IMR-90 (cell line): ENCODE results near the gene RTF1. TPM values are rescaled to one million over a fixed set of nuclear protein-coding genes. Genes with fewer than 3 reads are reported as not detected.

Experiments
- ATAC-seq: fragments of 200-7000 bp; cut with Tn5 transposase; 2 replicates; pipeline ENCODE4 v1.9.1; 2020; ENCODE audit warnings: low read depth, mild to moderate bottlenecking, moderate library complexity
- BruUV-seq: library from RNA; stranded (reverse); fragments of 400-500 nt; replicated peaks from 2 replicates; lab custom pipeline; 2021; lab: Mats Ljungman, UMichigan
- CTCF ChIA-PET: fragments of 300-600 bp; formaldehyde crosslinking; extraction: SDS; loops from one replicate; lab custom pipeline; 2021; ENCODE audit warnings: antibody characterized with exemption; lab: Yijun Ruan, JAX
- POLR2A ChIA-PET: fragments of 300-600 bp; sonication (Branson Sonifier 250); formaldehyde crosslinking; loops from one replicate; lab custom pipeline; 2022; ENCODE audit warnings: antibody characterized with exemption; ENCODE audit not compliant: unreplicated experiment; lab: Charles Lee
- DNase-seq: peaks from one replicate; pipeline ENCODE4 v3.0.0; 2013
- H2AFZ ChIP-seq: replicated peaks from 2 replicates; pipeline ENCODE3; 2013; ENCODE audit warnings: low read length, mild to moderate bottlenecking; ENCODE audit not compliant: poor library complexity
- H2AK5ac ChIP-seq: 2 replicates; pipeline ENCODE4 v1.6.1; 2013; ENCODE audit warnings: low read depth, low read length, inconsistent platforms
- H2AK9ac ChIP-seq: replicated peaks from 2 replicates; pipeline ENCODE3; 2013; ENCODE audit warnings: mild to moderate bottlenecking, low read depth, low read length, moderate library complexity; ENCODE audit not compliant: poor library complexity
- H2BK120ac ChIP-seq: 2 replicates; pipeline ENCODE4 v1.6.1; 2013; ENCODE audit warnings: low read depth, low read length, inconsistent platforms
- H2BK15ac ChIP-seq: 3 replicates; pipeline ENCODE4 v1.6.1; 2013; ENCODE audit warnings: low read depth, low read length, inconsistent platforms
- H2BK20ac ChIP-seq: 2 replicates; pipeline ENCODE4 v1.6.1; 2013; ENCODE audit warnings: low read depth, mild to moderate bottlenecking, inconsistent platforms, low read length, moderate library complexity
- H2BK5ac ChIP-seq: 2 replicates; pipeline ENCODE4 v1.6.1; 2013; ENCODE audit warnings: mild to moderate bottlenecking, low read depth, low read length, inconsistent platforms; ENCODE audit not compliant: poor library complexity, severe bottlenecking
- H3K14ac ChIP-seq: replicated peaks from 2 replicates; pipeline ENCODE4 v1.6.1; 2013; ENCODE audit warnings: low read depth, low read length, inconsistent platforms
- H3K18ac ChIP-seq: 2 replicates; pipeline ENCODE4 v1.6.1; 2013; ENCODE audit warnings: low read depth, low read length, control low read depth
- H3K23ac ChIP-seq: 2 replicates; pipeline ENCODE4 v1.6.1; 2013; ENCODE audit warnings: low read depth, low read length, inconsistent platforms
- H3K27ac ChIP-seq: 2 replicates; pipeline ENCODE4 v1.5.1; 2013; ENCODE audit warnings: mild to moderate bottlenecking, control low read depth, low read length; ENCODE audit not compliant: insufficient read depth
- H3K27me3 ChIP-seq: 2 replicates; pipeline ENCODE4 v1.6.1; 2013; ENCODE audit warnings: low read length; ENCODE audit not compliant: control insufficient read depth, insufficient read depth
- H3K36me3 ChIP-seq: 2 replicates; pipeline ENCODE4 v1.6.1; 2013; ENCODE audit warnings: low read length, mixed read lengths; ENCODE audit not compliant: control insufficient read depth, insufficient read depth
- H3K4ac ChIP-seq: 2 replicates; pipeline ENCODE4 v1.6.1; 2013; ENCODE audit warnings: low read depth, low read length, inconsistent platforms
- H3K4me1 ChIP-seq: 2 replicates; pipeline ENCODE4 v1.6.1; 2013; ENCODE audit warnings: low read length, mixed read lengths; ENCODE audit not compliant: control insufficient read depth, insufficient read depth
- H3K4me2 ChIP-seq: 2 replicates; pipeline ENCODE4 v1.6.1; 2013; ENCODE audit warnings: low read depth, mild to moderate bottlenecking, control low read depth, low read length, moderate library complexity
- H3K4me3 ChIP-seq: 2 replicates; pipeline ENCODE4 v1.5.1; 2013; ENCODE audit warnings: low read depth, mild to moderate bottlenecking, control low read depth, low read length, moderate library complexity; ENCODE audit not compliant: insufficient read depth
- H3K56ac ChIP-seq: 2 replicates; pipeline ENCODE4 v1.6.1; 2013; ENCODE audit warnings: low read length, inconsistent platforms; ENCODE audit not compliant: insufficient read depth; ENCODE audit errors: extremely low read depth
- H3K79me1 ChIP-seq, 2 experiments: 2 replicates each; pipeline ENCODE4 v1.6.1; 2013; ENCODE audit warnings: low read length in 2 of 2, inconsistent platforms in 1 of 2, low read depth in 1 of 2
- H3K9ac ChIP-seq: 2 replicates; pipeline ENCODE4 v1.6.1; 2013; ENCODE audit warnings: low read depth, low read length, control low read depth
- H3K9me1 ChIP-seq: 2 replicates; pipeline ENCODE4 v1.6.1; 2013; ENCODE audit warnings: low read length, inconsistent platforms; ENCODE audit not compliant: insufficient read depth
- H3K9me3 ChIP-seq: 2 replicates; pipeline ENCODE4 v1.6.1; 2013; ENCODE audit warnings: low read length; ENCODE audit not compliant: control insufficient read depth, insufficient read depth
- H4K20me1 ChIP-seq: 2 replicates; pipeline ENCODE4 v1.6.1; 2013; ENCODE audit warnings: low read length, inconsistent platforms; ENCODE audit not compliant: insufficient read depth
- H4K5ac ChIP-seq: 2 replicates; pipeline ENCODE4 v1.6.1; 2013; ENCODE audit warnings: mild to moderate bottlenecking, low read depth, low read length, control low read depth
- H4K8ac ChIP-seq, 2 experiments: 2 replicates each; pipeline ENCODE4 v1.6.1; 2013; ENCODE audit warnings: low read depth in 2 of 2, low read length in 2 of 2, control low read depth in 1 of 2, inconsistent platforms in 1 of 2
- H4K91ac ChIP-seq: 2 replicates; pipeline ENCODE4 v1.6.1; 2013; ENCODE audit warnings: low read depth, low read length, inconsistent platforms; ENCODE audit not compliant: insufficient read depth
- BHLHE40 ChIP-seq: fragments of 150-350 bp; IDR thresholded peaks from 2 replicates; pipeline ENCODE4 v1.6.1; 2016; ENCODE audit warnings: mild to moderate bottlenecking, low read depth, low read length
- RAD21 ChIP-seq: IDR thresholded peaks from 2 replicates; pipeline ENCODE4 v1.6.1; 2012; ENCODE audit warnings: low read length, improper control_type of control experiment
- USF2 ChIP-seq: fragments of 150-350 bp; IDR thresholded peaks from 2 replicates; pipeline ENCODE4 v1.6.1; 2017; ENCODE audit warnings: mild to moderate bottlenecking, antibody characterized with exemption, low read length, low read depth
- WGBS, 2 experiments: methylation state at CpG; one replicate each; pipeline versions ENCODE4 v1.1.5 to v1.1.7; 2013; ENCODE audit warnings: missing lambda C conversion rate in 2 of 2; ENCODE audit not compliant: insufficient read length in 1 of 2; ENCODE audit errors: extremely low coverage in 2 of 2; 5-methylcytosine and 5-hydroxymethylcytosine counted together
- dilution Hi-C: fragments of 300-500 bp; cut with HindIII; formaldehyde crosslinking; loops from one replicate; pipeline ENCODE4 v1.14.3; 2018; ENCODE audit warnings: low sequenced_read_pairs; ENCODE audit not compliant: unreplicated experiment
- in situ Hi-C: fragments of 300-500 bp; cut with MboI; formaldehyde crosslinking; loops from 3 replicates; pipeline ENCODE4 v1.14.3; 2019; ENCODE audit warnings: low sequenced_read_pairs, inconsistent platforms, mixed read lengths
- intact Hi-C: fragments of 100-400 bp; cut with micrococcal nuclease; formaldehyde crosslinking; loops from 2 replicates; pipeline ENCODE4 v1.10.0; 2022
- polyA plus RNA-seq, 3 experiments: library from polyadenylated mRNA; depleted of rRNA; stranded (reverse); fragments of >200 nt; gene quantifications; 2 replicates each; pipeline ENCODE4 v1.2.3, GENCODE V29; 2012; ENCODE audit warnings: low replicate concordance in 1 of 3
- total RNA-seq: library from RNA; depleted of rRNA; stranded (reverse); fragments of >200 nt; gene quantifications from 2 replicates; pipeline ENCODE4 v1.2.3, GENCODE V29; 2012

Gene RTF1
- total and polyA plus RNA-seq, 2 of the 4 experiments (the other 2 are of a cell fraction), result 15.1 to 24.3 TPM

DNA sequence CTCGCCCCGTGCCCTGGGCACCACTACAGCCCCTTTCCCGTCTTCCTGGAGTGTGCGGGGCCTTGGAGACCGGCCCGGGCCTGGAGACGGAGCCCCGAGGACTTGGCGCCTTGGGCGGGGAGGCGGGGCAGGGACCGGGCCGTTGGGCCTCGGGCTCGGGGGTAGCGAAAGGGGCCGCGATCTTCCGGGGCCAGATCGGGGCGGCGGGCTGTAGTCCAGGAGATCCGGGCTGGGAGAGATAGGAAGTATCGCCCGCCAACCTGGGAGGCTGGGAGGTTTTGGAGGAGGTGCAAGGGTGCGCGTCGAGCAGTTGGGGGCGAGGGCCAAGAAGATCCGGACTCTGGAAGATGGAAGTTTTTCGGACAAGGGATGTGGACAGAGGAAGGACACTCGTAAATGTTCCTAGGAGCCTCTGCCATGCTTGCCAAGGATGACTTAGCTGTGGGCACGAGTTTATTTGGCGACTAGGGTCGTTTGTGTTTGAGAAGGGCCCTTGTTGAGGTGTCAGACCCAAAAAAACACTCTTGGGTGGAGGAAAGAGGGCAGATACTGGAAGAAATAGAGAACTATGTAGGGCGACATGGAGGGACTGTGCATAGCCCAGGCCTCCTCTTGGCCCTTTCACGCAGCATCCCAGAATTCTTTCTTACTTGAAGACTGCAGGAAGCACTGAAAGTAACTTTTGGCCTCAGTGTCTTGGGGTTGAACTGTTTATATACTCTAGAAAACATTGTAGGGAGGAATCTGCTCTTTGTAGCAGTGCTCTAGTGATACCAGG lies 712 bp downstream of the RTF1 start (continued):
- no peak for TF ChIP-seq USF2

GRCh38 chr15:41423979-41424659 lies 7.2 kb downstream of the RTF1 start:
- Histone ChIP-seq H4K20me1 (peaks cover 75% of the 10 kb centered on the region), H2BK5ac (no peak overlapping the region), H3K4me2 (no peak overlapping the region), H2BK20ac (no peak overlapping the region), H3K4me1 (0 out of 2 replicates have a peak, but pooled peaks cover 3% of the 10 kb centered on the region), H2BK15ac (no peak overlapping the region), H3K27me3 (no peaks in the 10 kb centered on the region), H3K27ac (no peak overlapping the region), H2AK5ac (no peak overlapping the region), H3K9me3 (no peaks in the 10 kb centered on the region), H3K9me1 (peaks cover 11% of the 10 kb centered on the region), H3K18ac (no peak overlapping the region), H3K4ac (no peak overlapping the region), H3K36me3 (no peaks in the 10 kb centered on the region), H3K23ac (no peak overlapping the region), H2BK120ac (no peak overlapping the region), H4K8ac (no peak overlapping the region), H4K5ac (no peak overlapping the region), H2AK9ac (no peak overlapping the region), H2AFZ (no peak overlapping the region), H3K56ac (no peak overlapping the region), H3K14ac (no peak overlapping the region), H3K4me3 (no peak overlapping the region), H3K9ac (no peak overlapping the region), H3K79me1 (peaks cover 15 to 69% of the 10 kb centered on the region in 2 experiments), H4K91ac (no peak overlapping the region)
- intact Hi-C loops (no loop called here), in situ Hi-C loops (no loop called here), dilution Hi-C loops (no loop called here)
- 100% methylated on average over 6 of the region's 7 CpGs; no CpG with 5 or more reads in 1 of the 2 experiments for WGBS, 2 experiments
- ChIA-PET POLR2A (no interaction called here), CTCF (no interaction called here)
- ATAC-seq (no peak), DNase-seq (no peak)
- no peak for TF ChIP-seq BHLHE40
- no peak for TF ChIP-seq RAD21
- BruUV-seq, result no TSS peak
